GM21515 (cell line): ENCODE results near the gene SLC4A5.
"Not testable (repeated sequence)": the region's sequence is repeated elsewhere in the genome, so short reads cannot be mapped to it uniquely, and the experiment has no call there.

Experiments
- ATAC-seq: cut with Tn5 transposase; IDR thresholded peaks from one replicate; pipeline ENCODE4 v1.9.1; 2021; ENCODE audit not compliant: unreplicated experiment

Gene SLC4A5

DNA sequence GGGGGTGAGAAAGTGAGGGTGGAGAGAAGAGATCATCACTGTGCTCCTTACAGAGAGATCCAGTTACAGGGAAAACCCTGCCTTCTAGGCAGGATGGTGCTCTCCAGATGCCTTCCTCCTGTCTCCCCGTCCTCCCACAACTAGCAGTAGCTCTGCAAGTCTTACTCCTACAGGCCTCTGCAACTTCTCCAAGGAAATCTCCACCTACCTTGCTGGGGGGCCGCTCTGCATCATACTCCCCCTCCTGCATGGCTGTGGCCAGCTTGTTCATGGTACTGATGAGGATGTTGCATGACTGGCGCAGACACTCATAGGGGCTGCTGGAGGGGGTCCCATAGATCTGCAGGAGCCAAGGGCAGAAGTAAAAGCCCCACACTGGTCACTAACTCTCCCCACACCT is 22.8 kb upstream of the SLC4A5 start:
- ATAC-seq: no peak

DNA sequence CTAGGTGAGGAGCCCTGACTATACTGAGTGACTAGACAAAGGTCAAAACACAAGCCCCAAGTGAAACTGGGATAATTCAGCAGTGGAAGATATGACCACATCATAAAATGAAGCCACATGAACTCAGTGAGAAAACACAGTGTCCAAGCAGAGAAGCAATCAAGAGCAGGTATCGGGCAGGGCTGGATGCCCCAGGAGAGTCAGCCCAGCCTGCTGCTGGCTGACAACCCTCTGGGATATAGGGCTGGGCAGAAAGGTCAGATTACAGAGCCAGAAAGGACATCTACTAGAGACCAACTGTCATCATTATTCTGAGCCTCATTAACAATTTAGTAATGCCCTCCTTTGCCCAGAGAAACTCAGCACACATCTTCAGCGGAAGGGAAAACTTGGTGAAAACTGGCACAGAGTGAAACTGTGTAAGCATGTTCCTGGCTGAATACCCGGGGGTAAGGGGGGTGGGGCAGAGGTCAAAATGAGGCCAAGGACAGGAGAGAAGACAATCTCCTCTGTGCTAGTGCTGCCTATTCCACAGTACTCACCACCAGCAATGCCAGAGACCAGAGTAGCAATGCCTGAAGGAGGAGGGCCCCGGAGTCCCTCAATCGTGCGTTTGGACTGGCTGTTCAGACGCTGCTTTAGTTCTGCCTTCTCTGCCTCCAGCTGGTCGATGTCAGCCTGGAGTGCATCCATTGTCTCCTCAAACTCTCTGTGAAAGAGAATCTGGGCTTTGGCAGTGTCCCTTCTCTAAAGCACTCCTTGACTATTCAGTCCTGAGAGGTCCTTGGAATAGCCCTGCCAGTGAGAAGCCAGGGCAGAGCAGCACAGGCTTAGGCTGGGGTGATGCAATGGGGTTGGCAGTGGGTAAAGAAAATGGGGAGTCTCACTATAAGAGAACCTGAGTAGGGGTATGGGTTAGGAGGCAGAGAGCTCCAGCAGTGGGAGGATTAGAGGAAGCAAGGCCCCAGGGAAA is 21.6 kb upstream of the SLC4A5 start:
- ATAC-seq: no peak

DNA sequence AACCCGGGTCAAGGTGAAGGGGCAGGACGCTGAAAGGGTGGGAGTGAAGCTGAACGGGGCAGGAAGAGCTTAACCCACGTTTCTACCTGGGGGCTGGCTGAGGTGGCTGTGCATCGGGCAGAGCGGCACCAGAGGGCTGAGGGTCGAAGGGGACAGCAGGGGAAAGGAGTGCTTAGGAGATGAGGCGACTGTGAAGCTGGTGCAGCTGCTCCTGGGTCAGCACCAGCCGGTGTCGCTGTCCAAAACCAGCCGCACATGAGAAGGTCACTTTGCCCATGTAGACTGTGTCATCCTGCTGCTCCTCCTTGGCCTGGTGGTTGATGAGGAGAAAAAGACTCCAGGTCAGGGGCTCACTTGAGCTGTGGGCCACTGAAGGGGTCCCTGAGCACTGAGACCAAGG is 18.1 kb upstream of the SLC4A5 start:
- no peak for ATAC-seq

DNA sequence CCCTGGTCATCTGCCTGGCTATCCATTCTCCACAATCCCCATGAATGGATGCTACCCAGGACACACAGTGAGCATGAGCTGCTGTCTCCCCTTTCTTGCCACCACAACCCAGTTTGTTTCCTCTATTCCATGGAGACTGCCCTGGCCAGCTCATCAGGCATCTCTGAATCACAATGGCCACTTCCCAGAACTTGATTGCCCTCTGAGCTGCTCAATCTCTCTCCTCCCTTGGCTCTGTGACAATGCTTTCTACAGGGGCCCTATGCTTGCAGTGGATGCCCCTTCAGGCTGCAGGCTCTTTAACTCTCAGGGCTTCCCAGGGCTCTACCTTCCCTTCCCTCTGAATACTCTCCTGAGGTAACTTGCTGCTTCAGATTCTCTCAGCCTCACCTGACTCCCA is 14.4 kb upstream of the SLC4A5 start:
- ATAC-seq: no peak

DNA sequence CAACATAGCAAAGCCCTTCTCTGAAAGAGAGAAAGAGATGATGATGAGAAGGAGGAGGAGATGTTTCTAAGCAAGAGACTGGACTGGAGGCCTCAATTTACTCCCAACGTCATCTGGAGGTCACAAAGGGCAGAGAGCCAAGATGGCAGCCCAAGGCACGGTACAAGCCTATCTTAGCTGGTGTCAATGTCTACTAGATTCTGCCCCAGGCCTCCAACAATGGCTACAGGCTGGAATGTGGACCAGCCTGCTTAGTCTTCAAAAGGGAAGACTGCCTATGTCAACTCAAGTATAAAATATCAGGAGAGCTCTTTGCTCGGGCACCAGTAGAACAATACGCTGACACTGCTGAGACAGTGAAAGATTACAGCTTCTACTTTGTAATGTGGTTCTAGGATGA is 6.7 kb upstream of the SLC4A5 start:
- ATAC-seq: no peak

DNA sequence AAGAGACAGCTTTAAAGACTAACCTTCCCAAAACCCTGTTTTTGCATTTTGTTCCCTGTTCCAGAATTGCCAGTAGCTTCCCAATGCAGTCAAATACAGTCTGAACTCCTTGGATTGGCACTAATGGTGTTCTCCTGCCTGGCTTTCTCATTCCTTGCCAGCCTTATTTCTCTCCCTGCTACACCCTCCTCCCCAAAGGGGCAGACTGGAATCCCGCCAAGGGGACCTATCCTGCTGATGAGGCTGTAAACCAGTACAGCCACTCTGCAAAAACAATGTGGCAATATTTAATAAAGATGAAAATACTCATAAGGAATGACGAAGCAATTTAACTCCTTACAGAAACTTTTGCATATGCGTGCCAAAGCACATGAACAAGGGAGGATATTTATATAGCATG is 4.5 kb upstream of the SLC4A5 start:
- no peak for ATAC-seq

DNA sequence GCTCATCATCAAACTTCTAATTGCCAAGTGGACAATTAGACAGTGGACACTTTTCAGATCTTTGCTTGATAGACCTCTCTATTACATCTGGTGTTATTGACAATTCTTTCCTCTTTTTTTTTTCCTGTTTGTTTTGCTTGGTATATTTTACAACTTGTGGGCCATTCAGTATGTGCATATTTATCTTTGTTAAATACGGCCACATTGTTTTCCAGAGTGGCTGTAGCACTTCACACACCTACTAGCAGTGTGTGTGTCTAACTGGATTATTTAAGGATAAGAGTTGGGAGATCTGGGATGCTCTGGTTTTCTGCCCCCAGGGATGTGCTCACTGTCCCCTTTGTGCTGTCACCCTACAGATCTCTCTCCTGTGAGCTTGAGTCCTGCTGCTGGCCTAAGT is 4.1 kb upstream of the SLC4A5 start:
- ATAC-seq: no peak

DNA sequence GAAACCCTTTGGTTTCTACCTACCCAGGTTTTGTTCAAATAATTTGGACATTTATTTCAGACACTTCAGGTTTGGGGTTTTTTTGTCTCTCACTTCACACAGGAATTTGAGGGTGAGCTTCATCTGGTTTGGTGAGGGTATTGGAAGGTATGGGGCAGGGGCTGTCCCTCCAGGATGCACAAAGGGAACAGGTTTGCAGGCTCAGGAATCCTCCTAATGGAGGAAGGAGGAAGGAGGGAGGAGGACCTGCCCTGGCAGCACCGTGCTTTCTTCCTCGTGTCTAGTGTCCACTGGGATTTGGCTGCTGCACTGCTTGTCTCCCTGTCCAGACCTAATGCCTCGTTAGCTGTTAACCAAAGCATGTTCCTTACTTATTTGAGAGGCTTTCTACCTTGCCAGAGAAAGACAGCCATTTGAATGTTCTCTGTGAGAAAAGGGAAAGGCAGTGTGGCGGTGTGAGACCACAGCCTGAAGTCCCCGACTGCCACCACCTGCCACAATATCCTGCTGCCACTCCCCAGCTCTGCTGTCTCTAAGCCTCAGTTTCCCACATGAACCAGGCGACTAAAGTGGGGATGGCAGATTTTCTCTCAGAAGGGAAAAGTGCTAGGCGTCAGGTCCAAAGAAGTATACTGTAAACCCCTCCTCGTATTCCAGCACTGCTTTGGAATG is 2.2 kb upstream of the SLC4A5 start:
- no peak for ATAC-seq

DNA sequence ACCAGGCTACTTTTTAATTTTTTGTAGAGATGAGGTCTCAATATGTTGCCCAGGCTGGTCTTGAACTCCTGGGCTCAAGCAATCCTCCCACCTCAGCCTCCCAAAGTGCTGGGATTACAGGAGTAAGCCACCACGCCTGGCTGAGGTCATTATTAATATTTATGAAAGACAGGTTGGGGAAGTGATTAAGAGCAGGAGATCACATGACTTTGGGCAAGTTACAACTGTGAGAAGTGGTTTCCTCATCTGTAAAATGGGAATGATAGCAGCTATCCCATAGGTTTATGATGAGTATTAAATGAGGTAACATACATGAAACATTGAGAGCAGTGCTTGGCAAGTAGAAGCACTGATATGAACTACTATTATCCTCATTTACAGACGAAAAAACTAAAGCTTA is 7.0 kb downstream of the SLC4A5 start:
- not testable (repeated sequence) for ATAC-seq

DNA sequence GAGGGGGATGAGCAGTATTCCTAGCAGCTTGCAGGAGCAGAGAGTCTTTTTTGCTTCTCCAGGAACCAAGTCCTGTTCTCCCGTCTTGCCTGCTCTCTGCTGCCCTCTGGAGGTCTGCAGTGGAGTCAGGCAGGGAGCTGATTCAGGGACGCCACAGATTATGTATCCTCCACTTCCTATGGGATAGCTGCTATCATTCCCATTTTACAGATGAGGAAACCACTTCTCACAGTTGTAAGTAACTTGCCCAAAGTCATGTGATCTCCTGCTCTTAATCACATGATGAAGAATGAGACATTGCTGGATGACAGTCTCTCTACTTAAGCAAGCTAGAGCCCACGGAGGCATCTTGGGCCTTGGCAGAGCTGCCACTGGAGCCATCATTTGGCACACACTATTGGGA is 8.3 kb downstream of the SLC4A5 start:
- ATAC-seq: no peak

DNA sequence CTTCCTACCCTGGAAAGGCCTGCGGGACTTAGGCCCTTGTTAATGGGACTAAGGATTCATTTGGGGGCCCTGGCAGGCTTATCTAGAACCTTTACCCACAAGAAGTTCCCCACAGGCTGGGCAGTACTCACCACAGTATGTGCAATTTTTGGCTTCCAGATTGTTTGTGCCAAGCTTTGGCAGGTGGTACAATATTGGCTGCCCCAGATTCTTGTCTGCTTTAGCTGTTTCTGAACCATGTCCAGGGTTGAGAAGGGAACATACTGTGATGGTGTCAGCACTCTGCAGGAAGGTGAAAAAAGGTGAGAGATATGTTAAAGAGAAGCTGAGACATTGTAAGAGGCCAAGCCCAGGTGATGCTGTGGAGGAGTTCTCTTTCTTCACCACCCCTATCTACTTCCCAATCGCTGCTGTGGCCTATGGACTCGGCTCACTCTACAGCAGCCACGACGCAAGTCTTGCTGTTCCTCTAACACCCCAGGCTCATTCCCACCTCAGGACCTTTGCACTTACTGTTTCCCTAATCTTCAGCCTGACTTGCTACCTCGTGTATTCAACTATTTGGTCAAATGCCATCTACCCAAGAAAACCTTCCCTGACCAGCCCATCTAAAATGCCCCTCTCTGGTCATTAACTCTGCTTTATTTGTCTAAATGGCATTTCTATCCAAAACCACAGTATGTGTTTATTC is 9.2 kb downstream of the SLC4A5 start:
- no peak for ATAC-seq

DNA sequence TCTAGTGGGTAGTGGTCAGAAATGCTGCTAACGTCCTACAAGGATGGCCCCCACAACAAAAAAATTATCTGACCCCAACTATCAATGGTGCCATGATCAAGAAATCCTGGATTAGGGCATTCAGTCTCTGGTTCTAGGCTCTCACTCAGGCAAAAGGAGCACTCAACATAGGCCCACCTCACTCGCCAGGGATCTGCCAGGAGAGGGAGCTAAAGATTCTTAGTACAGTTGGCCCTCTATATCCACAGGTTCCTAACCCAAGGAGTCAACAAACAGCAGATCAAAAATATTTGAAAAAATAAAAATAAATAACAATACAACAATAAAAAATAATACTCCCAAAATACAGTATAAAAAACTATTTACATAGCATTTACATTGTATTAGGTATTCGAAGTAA is 10.0 kb downstream of the SLC4A5 start:
- no peak for ATAC-seq

DNA sequence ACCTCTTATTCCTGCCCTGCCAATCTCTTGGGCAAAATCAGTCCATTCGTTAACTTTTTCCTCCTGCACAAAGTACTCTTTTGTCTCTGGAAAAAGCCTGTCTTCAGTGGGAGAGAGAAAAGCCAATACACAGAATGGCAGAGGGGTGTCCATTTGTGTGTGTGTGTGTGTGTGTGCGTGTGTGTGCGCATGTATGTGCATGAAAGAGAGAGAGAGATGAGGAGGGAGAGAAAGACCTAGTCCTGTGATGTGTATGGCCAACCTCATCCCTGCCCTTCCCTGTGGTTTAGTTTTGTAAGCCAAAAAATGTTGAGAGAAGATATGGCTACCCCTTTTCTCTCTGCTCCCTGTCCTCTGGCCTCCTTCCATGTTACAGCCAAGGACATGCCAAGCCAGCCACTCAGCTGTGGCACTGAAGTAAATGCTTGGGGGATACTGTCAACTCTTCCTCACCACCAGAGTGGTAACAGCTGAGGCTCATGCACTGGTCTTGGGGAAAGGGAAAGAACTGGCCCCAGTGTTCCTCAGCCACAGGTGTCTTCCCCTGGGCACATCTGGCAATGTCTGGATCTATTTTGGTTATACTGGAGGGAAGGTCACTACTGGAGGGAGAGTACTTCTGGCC is 10.6 kb downstream of the SLC4A5 start:
- no peak for ATAC-seq

DNA sequence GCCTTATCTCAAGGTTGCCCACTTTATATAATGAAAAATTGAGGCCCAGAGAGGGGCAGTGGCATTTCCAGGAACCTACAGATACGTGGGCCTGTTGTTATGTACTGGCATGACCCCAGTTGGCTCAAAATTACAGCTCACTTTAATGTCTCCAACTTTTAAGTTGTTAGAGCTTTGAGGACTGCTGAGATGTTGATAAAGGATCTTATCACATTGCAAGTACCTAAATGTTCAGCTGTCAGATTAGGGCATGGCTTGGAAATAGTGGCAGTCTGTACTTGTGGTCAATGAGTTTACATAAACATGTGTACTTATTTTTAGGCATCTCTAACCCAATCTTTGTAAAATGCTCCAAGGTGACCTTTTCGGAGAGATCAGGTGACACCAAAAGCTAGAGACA is 14.6 kb downstream of the SLC4A5 start:
- ATAC-seq: no peak

DNA sequence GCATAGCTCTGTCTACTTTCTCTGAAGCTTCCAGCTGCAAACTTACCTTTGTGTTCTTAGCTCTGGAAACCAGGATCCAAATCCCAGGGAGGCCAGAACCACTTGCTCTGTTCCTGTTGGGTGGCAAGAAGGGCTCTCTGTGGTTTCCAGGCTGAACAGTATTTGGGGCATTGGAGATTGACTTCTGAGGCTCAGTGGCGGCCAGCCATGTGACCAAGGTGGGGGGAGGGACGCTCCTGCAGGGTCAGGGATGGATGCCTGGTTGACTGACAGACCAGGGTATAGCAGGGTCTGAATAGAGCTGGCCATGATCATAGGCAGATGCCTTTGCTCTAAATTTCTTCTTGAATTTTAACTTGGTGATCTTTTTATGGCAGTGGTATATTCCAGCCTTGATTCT is 15.1 kb downstream of the SLC4A5 start:
- no peak for ATAC-seq

DNA sequence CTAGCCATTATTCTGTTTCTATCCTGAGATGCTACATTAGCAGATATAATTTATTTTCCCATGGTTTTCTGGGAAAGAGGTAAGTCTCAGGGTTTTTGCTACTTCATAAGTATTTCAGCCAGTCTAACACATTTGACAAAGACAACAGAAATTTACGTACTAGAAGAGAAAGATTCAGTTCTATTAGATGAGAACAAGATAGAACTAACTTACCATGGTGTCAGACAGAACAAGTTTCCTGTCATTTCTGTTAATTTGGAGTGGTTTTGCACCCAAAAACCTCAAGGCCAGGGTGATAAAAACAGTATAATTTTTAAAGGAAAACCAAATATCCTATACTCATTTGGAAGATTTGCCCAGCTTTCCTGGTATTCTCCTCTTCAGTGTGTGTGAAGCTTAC is 15.6 kb downstream of the SLC4A5 start:
- ATAC-seq: no peak

DNA sequence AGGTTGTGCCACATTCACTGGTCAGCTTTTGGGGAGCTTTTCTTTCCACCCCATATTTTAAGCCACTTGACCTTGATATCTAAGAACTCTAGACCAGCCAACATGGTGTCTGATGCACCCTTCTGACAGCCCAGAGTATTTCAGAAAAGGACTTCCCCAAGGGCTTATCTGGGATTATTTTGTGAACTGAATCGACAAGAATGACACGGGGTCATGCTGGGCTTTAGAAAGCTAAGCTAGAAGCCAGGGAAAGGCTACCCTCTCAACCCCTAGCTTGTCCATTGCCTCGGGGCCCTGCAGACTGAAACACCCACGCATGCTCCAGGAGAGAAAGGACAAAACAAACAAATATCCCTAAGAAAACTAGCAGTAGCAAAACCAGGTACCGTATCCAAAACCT is 16.0 kb downstream of the SLC4A5 start:
- ATAC-seq: no peak

DNA sequence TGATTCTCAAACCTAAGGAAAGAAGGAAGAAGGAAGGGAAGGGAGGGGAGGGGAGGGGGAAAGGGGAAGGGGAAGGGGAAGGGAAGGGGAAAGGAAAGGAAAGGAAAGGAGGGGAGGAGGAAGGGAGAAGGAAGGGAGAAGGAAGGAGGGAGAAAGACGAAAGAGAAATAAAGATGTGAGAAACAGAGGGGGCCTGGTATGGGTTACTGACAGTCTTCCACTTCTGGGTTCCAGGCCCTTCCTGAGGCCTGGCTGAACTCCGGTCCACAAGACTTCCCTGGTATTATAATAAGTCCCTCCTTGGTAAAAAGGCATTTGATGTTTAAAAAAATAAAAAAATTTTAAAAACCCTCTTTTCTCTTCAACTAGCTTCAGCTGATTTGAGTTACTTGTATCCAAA is 17.4 kb downstream of the SLC4A5 start:
- ATAC-seq: no peak

DNA sequence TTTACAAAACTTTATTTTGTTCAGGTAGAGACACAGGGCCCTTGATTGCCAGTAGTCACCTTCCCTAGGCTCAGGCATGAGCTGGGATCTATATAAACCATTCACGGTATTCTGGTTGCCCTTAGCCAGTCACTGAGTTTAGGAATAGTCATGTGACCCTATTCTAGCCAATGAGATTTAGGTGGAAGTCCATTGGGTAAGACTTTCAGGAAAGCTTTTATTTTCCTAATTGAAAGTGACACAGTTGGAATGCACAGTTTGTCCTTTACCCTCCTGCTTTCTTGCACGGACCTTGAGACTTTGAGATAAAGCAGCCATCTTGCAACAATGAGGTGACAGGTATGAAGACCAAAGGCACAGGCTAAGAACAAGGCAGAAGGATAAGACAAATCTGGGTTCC is 21.5 kb downstream of the SLC4A5 start:
- no peak for ATAC-seq

DNA sequence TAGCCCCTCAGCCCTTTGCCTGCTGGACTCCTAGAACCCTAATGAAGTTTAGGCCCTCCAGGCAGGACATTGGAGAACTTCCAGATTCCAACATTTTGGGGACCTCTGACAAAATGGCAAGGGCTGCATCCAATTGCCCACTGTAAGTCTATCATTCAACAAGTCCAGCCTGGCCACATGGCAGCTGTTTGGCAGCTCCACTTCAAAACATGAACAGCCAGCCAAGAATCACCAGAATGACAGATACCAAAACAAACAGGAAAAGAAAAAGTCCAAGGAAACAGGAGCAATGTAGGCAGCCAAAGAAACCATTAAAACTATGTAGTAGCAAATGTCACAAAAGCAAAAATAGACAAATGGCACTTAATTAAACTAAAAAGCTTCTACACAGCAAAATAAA is 25.5 kb downstream of the SLC4A5 start:
- no peak for ATAC-seq

DNA sequence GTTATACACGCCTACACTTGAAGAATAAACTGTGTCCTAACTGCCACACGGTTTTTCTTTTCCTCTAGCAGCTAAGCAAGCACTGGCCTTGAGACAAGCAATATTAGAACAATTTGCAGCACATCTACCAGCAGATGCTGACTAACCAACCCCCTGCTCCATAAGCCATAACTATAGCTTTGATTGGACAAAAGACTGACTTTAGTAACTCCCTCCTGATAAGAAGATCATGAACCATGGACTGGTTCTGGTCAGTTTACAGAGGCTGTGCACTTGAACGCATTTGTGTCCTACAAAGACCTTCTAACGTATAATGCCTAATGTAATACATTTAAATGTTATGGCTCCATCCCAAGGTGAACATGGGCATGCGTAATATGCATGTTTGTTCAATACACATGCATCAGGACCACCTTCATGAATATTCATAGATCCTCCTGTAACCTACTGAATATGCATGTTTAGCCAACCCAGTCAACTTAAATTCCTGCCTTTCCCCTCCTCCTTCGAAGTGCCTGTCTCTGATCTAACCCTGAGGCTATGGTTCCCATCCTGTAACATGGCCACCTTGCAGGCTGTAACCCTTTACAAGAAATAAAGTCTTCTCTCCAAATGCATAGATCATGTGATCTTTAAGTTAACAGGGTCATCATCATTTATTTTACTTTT is 26.5 kb downstream of the SLC4A5 start:
- ATAC-seq: no peak
